Mucosa of gallbladder (tissue), 1 donor: Measurements from ENCODE around the gene DHX34. TPM values are rescaled to one million over a fixed set of nuclear protein-coding genes. Genes with fewer than 3 reads are reported as not detected.

Experiments used
- total RNA-seq: library from RNA; stranded (reverse); gene quantifications from one replicate; pipeline ENCODE4 v1.2.1, GENCODE V29; 2021
- donor health status: DM: no; HTN: no; CAD: no.

The DHX34 gene
- total RNA-seq, 1 donor from 2014 or later = 19.1 TPM

Other genes with a start within 250 kb of the DHX34 start
- gene ZC3H4, start 235.5 kb upstream of the DHX34 start, total RNA-seq = 45.1 TPM
- 57.4 TPM for gene SAE1, start 218.5 kb upstream of the DHX34 start, total RNA-seq
- gene BBC3, start 118.1 kb upstream of the DHX34 start, total RNA-seq = 11.2 TPM
- gene CCDC9, start 92.8 kb upstream of the DHX34 start, total RNA-seq = 32.5 TPM
- 33.5 TPM for gene INAFM1, start 74.4 kb upstream of the DHX34 start, total RNA-seq
- gene C5AR1, start 39.5 kb upstream of the DHX34 start, total RNA-seq = 18.7 TPM
- gene C5AR2, start 17.1 kb upstream of the DHX34 start, total RNA-seq = 1.6 TPM
- 5.7 TPM for gene MEIS3, start 70.2 kb downstream of the DHX34 start, total RNA-seq
- gene SLC8A2, start 122.6 kb downstream of the DHX34 start, total RNA-seq = 5.1 TPM
- 16.3 TPM for gene KPTN, start 134.9 kb downstream of the DHX34 start, total RNA-seq
- 155 TPM for gene NAPA, start 165.7 kb downstream of the DHX34 start, total RNA-seq
- gene ZNF541, start 223.8 kb downstream of the DHX34 start, total RNA-seq = 1.2 TPM